ENCODE measurements around the gene PRDM15. TPM values are rescaled to one million over a fixed set of nuclear protein-coding genes. Genes with fewer than 3 reads are reported as not detected.

PRDM15 gene
- total RNA-seq, 5 donors from 2014 or later (not counting 1 experiment from before 2014, with no cell fraction given) = 17.8 to 22.0 (median 20.7) TPM

- no peak overlapping the region for H3K27ac Mint-ChIP-seq
- no peaks in the 10 kb centered on the region for H3K27me3 Mint-ChIP-seq
- Histone ChIP-seq H3K4me1 (ENCODE audit: control insufficient read depth in 1 of 2, extremely low read depth in 1 of 2, insufficient read depth in 2 of 2, low read length in 2 of 2) (no peaks in the 10 kb centered on the region), H3K36me3 (ENCODE audit: control insufficient read depth in 2 of 2, extremely low read depth in 1 of 2, insufficient read depth in 1 of 2, low read length in 1 of 2) (peaks cover 20 to 32% of the 10 kb centered on the region in 2 donors), H3K27ac (ENCODE audit: low read length) (no peak overlapping the region), H3K9me3 (no peaks in the 10 kb centered on the region), H3K27me3 (replicated peaks in 1 of 2; ENCODE audit: control insufficient read depth in 2 of 2, extremely low read depth in 1 of 2, insufficient read depth in 2 of 2, low read length in 1 of 2) (no peaks in the 10 kb centered on the region), H3K4me3 (ENCODE audit: control insufficient read depth in 1 of 2, extremely low read depth in 1 of 2, low read length in 1 of 2) (no peak overlapping the region)
- H3K4me1 Mint-ChIP-seq = no peaks in the 10 kb centered on the region
- H3K36me3 Mint-ChIP-seq = peaks cover 20% of the 10 kb centered on the region
- H3K9me3 Mint-ChIP-seq = no peaks in the 10 kb centered on the region
- DNase-seq (no peak), ATAC-seq (replicated peaks in 1 of 4) (no peak)
- H3K4me3 Mint-ChIP-seq = no peak overlapping the region
- 87% methylated on average over 9 of the region's 17 CpGs for WGBS (ENCODE audit: insufficient coverage)
- POLR2A ChIA-PET = no interaction called here
- CTCF ChIA-PET = no interaction called here
Measured at GRCh38 chr21:41831866-41832595, 47.1 kb downstream of the PRDM15 start.

- ATAC-seq (replicated peaks in 1 of 4) (no peak), DNase-seq (no peak)
- Mint-ChIP-seq H3K4me1 (no peaks in the 10 kb centered on the region), H3K27ac (no peak overlapping the region), H3K4me3 (no peak overlapping the region), H3K36me3 (peaks cover 14% of the 10 kb centered on the region), H3K9me3 (no peaks in the 10 kb centered on the region), H3K27me3 (no peaks in the 10 kb centered on the region)
- H3K36me3 ChIP-seq (ENCODE audit: control insufficient read depth in 2 of 2, extremely low read depth in 1 of 2, insufficient read depth in 1 of 2, low read length in 1 of 2) = peaks cover 20 to 32% of the 10 kb centered on the region in 2 donors
- H3K4me3 ChIP-seq (ENCODE audit: control insufficient read depth in 1 of 2, extremely low read depth in 1 of 2, low read length in 1 of 2) = no peak overlapping the region
- no peaks in the 10 kb centered on the region for H3K27me3 ChIP-seq (replicated peaks in 1 of 2; ENCODE audit: control insufficient read depth in 2 of 2, extremely low read depth in 1 of 2, insufficient read depth in 2 of 2, low read length in 1 of 2)
- no peak overlapping the region for H3K27ac ChIP-seq (ENCODE audit: low read length)
- ChIA-PET CTCF (no interaction called here), POLR2A (no interaction called here)
- 86% methylated on average over 4 of the region's 8 CpGs for WGBS (ENCODE audit: insufficient coverage)
- no peaks in the 10 kb centered on the region for H3K4me1 ChIP-seq (ENCODE audit: control insufficient read depth in 1 of 2, extremely low read depth in 1 of 2, insufficient read depth in 2 of 2, low read length in 2 of 2)
- no peaks in the 10 kb centered on the region for H3K9me3 ChIP-seq
Measured at GRCh38 chr21:41831453-41831831, 47.7 kb downstream of the PRDM15 start.

- ChIA-PET CTCF (no interaction called here), POLR2A (no interaction called here)
- H3K4me1 ChIP-seq (ENCODE audit: control insufficient read depth in 1 of 2, extremely low read depth in 1 of 2, insufficient read depth in 2 of 2, low read length in 2 of 2) = no peaks in the 10 kb centered on the region
- H3K36me3 Mint-ChIP-seq = peaks cover 12% of the 10 kb centered on the region
- peaks cover 18 to 30% of the 10 kb centered on the region in 2 donors for H3K36me3 ChIP-seq (ENCODE audit: control insufficient read depth in 2 of 2, extremely low read depth in 1 of 2, insufficient read depth in 1 of 2, low read length in 1 of 2)
- H3K27me3 Mint-ChIP-seq = no peaks in the 10 kb centered on the region
- WGBS (ENCODE audit: insufficient coverage) = 93% methylated on average over 17 of the region's 21 CpGs
- no peak overlapping the region for H3K27ac Mint-ChIP-seq
- no peaks in the 10 kb centered on the region for H3K9me3 Mint-ChIP-seq
- no peak overlapping the region for H3K4me3 Mint-ChIP-seq
- ATAC-seq (replicated peaks in 1 of 4) (no peak), DNase-seq (no peak)
- H3K9me3 ChIP-seq = no peaks in the 10 kb centered on the region
- no peaks in the 10 kb centered on the region for H3K27me3 ChIP-seq (replicated peaks in 1 of 2; ENCODE audit: control insufficient read depth in 2 of 2, extremely low read depth in 1 of 2, insufficient read depth in 2 of 2, low read length in 1 of 2)
- no peak overlapping the region for H3K27ac ChIP-seq (ENCODE audit: low read length)
- H3K4me1 Mint-ChIP-seq = no peaks in the 10 kb centered on the region
- H3K4me3 ChIP-seq (ENCODE audit: control insufficient read depth in 1 of 2, extremely low read depth in 1 of 2, low read length in 1 of 2) = no peak overlapping the region
Measured at GRCh38 chr21:41830764-41831452, 48.2 kb downstream of the PRDM15 start.

- no peaks in the 10 kb centered on the region for H3K27me3 Mint-ChIP-seq
- no peak overlapping the region for H3K27ac ChIP-seq (ENCODE audit: low read length)
- no peaks in the 10 kb centered on the region for H3K9me3 Mint-ChIP-seq
- H3K4me3 Mint-ChIP-seq = no peak overlapping the region
- no peaks in the 10 kb centered on the region for H3K9me3 ChIP-seq
- POLR2A ChIA-PET = no interaction called here
- CTCF ChIA-PET = no interaction called here
- DNase-seq = no peak
- no peak for ATAC-seq (replicated peaks in 1 of 4)
- H3K27me3 ChIP-seq (replicated peaks in 1 of 2; ENCODE audit: control insufficient read depth in 2 of 2, extremely low read depth in 1 of 2, insufficient read depth in 2 of 2, low read length in 1 of 2) = no peaks in the 10 kb centered on the region
- H3K4me1 Mint-ChIP-seq = no peaks in the 10 kb centered on the region
- peaks cover 11% of the 10 kb centered on the region for H3K36me3 Mint-ChIP-seq
- WGBS (ENCODE audit: insufficient coverage) = 97% methylated on average over 2 of the region's 2 CpGs
- H3K27ac Mint-ChIP-seq = no peak overlapping the region
- H3K36me3 ChIP-seq (ENCODE audit: control insufficient read depth in 2 of 2, extremely low read depth in 1 of 2, insufficient read depth in 1 of 2, low read length in 1 of 2) = peaks cover 18 to 33% of the 10 kb centered on the region in 2 donors
- H3K4me1 ChIP-seq (ENCODE audit: control insufficient read depth in 1 of 2, extremely low read depth in 1 of 2, insufficient read depth in 2 of 2, low read length in 2 of 2) = no peaks in the 10 kb centered on the region
- H3K4me3 ChIP-seq (ENCODE audit: control insufficient read depth in 1 of 2, extremely low read depth in 1 of 2, low read length in 1 of 2) = no peak overlapping the region
Measured at GRCh38 chr21:41830145-41830707, 48.9 kb downstream of the PRDM15 start.

- Mint-ChIP-seq H3K27ac (no peak overlapping the region), H3K36me3 (peaks cover 15% of the 10 kb centered on the region), H3K9me3 (no peaks in the 10 kb centered on the region), H3K4me1 (no peaks in the 10 kb centered on the region), H3K4me3 (no peak overlapping the region), H3K27me3 (no peaks in the 10 kb centered on the region)
- Histone ChIP-seq H3K9me3 (no peaks in the 10 kb centered on the region), H3K4me3 (ENCODE audit: control insufficient read depth in 1 of 2, extremely low read depth in 1 of 2, low read length in 1 of 2) (no peak overlapping the region), H3K27ac (ENCODE audit: low read length) (no peak overlapping the region), H3K4me1 (ENCODE audit: control insufficient read depth in 1 of 2, extremely low read depth in 1 of 2, insufficient read depth in 2 of 2, low read length in 2 of 2) (no peaks in the 10 kb centered on the region), H3K27me3 (replicated peaks in 1 of 2; ENCODE audit: control insufficient read depth in 2 of 2, extremely low read depth in 1 of 2, insufficient read depth in 2 of 2, low read length in 1 of 2) (no peaks in the 10 kb centered on the region), H3K36me3 (ENCODE audit: control insufficient read depth in 2 of 2, extremely low read depth in 1 of 2, insufficient read depth in 1 of 2, low read length in 1 of 2) (peaks cover 13 to 26% of the 10 kb centered on the region in 2 donors)
- no peak for DNase-seq
- 53% methylated on average over 3 of the region's 3 CpGs for WGBS (ENCODE audit: insufficient coverage)
- ChIA-PET CTCF (no interaction called here), POLR2A (no interaction called here)
- ATAC-seq (replicated peaks in 1 of 4) = no peak
Measured at GRCh38 chr21:41828884-41829360, 50.2 kb downstream of the PRDM15 start.

GRCh38 chr21:41827951-41828883, 50.9 kb downstream of the PRDM15 start:
- no peaks in the 10 kb centered on the region for H3K4me1 Mint-ChIP-seq
- DNase-seq (no peak), ATAC-seq (replicated peaks in 1 of 4) (no peak)
- H3K9me3 Mint-ChIP-seq = no peaks in the 10 kb centered on the region
- H3K36me3 Mint-ChIP-seq = peaks cover 19% of the 10 kb centered on the region
- H3K27ac Mint-ChIP-seq = no peak overlapping the region
- Histone ChIP-seq H3K36me3 (ENCODE audit: control insufficient read depth in 2 of 2, extremely low read depth in 1 of 2, insufficient read depth in 1 of 2, low read length in 1 of 2) (peaks cover 13 to 21% of the 10 kb centered on the region in 2 donors), H3K27me3 (replicated peaks in 1 of 2; ENCODE audit: control insufficient read depth in 2 of 2, extremely low read depth in 1 of 2, insufficient read depth in 2 of 2, low read length in 1 of 2) (no peaks in the 10 kb centered on the region), H3K4me3 (ENCODE audit: control insufficient read depth in 1 of 2, extremely low read depth in 1 of 2, low read length in 1 of 2) (no peak overlapping the region), H3K4me1 (ENCODE audit: control insufficient read depth in 1 of 2, extremely low read depth in 1 of 2, insufficient read depth in 2 of 2, low read length in 2 of 2) (no peaks in the 10 kb centered on the region), H3K27ac (ENCODE audit: low read length) (no peak overlapping the region), H3K9me3 (no peaks in the 10 kb centered on the region)
- ChIA-PET CTCF (no interaction called here), POLR2A (no interaction called here)
- no peak overlapping the region for H3K4me3 Mint-ChIP-seq
- WGBS (ENCODE audit: insufficient coverage) = 91% methylated on average over 38 of the region's 42 CpGs
- H3K27me3 Mint-ChIP-seq = no peaks in the 10 kb centered on the region
